A673 (cell line): ENCODE measurements around the gene CTIF. TPM values are rescaled to one million over a fixed set of nuclear protein-coding genes. Genes with fewer than 3 reads are reported as not detected.

Experiments
- BruUV-seq: library from RNA; stranded (reverse); fragments of 400-500 nt; replicated peaks from 2 replicates; lab custom pipeline; 2021; lab: Mats Ljungman, UMichigan
- CTCF ChIA-PET: fragments of 300-600 bp; sonication (Branson Sonifier 250); formaldehyde crosslinking; loops from one replicate; lab custom pipeline; 2022; ENCODE audit warnings: antibody characterized with exemption; lab: Charles Lee
- POLR2A ChIA-PET: fragments of 300-600 bp; sonication (Branson Sonifier 250); formaldehyde crosslinking; loops from one replicate; lab custom pipeline; 2022; ENCODE audit warnings: antibody characterized with exemption; ENCODE audit not compliant: low non-redundant PET; lab: Charles Lee
- DNase-seq: peaks from one replicate; pipeline ENCODE4 v3.0.0-alpha.2; 2015; ENCODE audit warnings: low spot score
- H3K27ac ChIP-seq: fragments of 200-600 bp; sonication (generic); 2 replicates; pipeline ENCODE4 v1.5.1; 2016; ENCODE audit warnings: mixed run types, low read depth, mild to moderate bottlenecking, mixed read lengths, antibody characterized with exemption, low read length; ENCODE audit not compliant: poor library complexity, severe bottlenecking
- H3K27me3 ChIP-seq: fragments of 200-600 bp; sonication (generic); replicated peaks from 2 replicates; pipeline ENCODE4 v1.6.1; 2017; ENCODE audit warnings: mixed run types, low read depth, mild to moderate bottlenecking, mixed read lengths, antibody characterized with exemption, low read length; ENCODE audit not compliant: insufficient read depth, poor library complexity
- H3K36me3 ChIP-seq: fragments of 200-600 bp; sonication (generic); 2 replicates; pipeline ENCODE4 v1.6.1; 2016; ENCODE audit warnings: mixed run types, mild to moderate bottlenecking, mixed read lengths, antibody characterized with exemption, low read length; ENCODE audit not compliant: insufficient read depth, poor library complexity, severe bottlenecking
- H3K4me1 ChIP-seq: fragments of 200-600 bp; sonication (generic); 2 replicates; pipeline ENCODE4 v1.6.1; 2017; ENCODE audit warnings: mixed run types, mild to moderate bottlenecking, mixed read lengths, antibody characterized with exemption, low read length; ENCODE audit not compliant: insufficient read depth, poor library complexity, severe bottlenecking
- H3K4me3 ChIP-seq: fragments of 200-600 bp; sonication (generic); 2 replicates; pipeline ENCODE4 v1.5.1; 2016; ENCODE audit warnings: low read depth, mixed run types, mild to moderate bottlenecking, mixed read lengths, low read length; ENCODE audit not compliant: poor library complexity, severe bottlenecking
- H3K9me3 ChIP-seq: fragments of 200-600 bp; sonication (generic); 2 replicates; pipeline ENCODE4 v1.6.1; 2016; ENCODE audit warnings: mixed run types, low read depth, mild to moderate bottlenecking, mixed read lengths, antibody characterized with exemption, low read length; ENCODE audit not compliant: poor library complexity, severe bottlenecking
- EZH2 ChIP-seq: fragments of 200-600 bp; sonication (generic); IDR thresholded peaks from 2 replicates; pipeline ENCODE4 v1.6.1; 2017; ENCODE audit warnings: borderline replicate concordance, low read depth, mild to moderate bottlenecking, mixed read lengths, antibody characterized with exemption, low read length; ENCODE audit not compliant: poor library complexity, severe bottlenecking
- intact Hi-C: fragments of 100-400 bp; cut with micrococcal nuclease; formaldehyde crosslinking; loops from one replicate; pipeline ENCODE4 v1.10.0; 2022; ENCODE audit not compliant: unreplicated experiment
- total RNA-seq: library from RNA; stranded (reverse); gene quantifications from 2 replicates; pipeline ENCODE4 v1.2.3, GENCODE V29; 2021
- TF ChIP-seq, protein P1 (sequence below): fragments of 300-800, 200-600 bp; sonication (generic); conservative IDR thresholded peaks from 2 replicates; pipeline ENCODE4 v1.5.1; 2017; ENCODE audit warnings: low read depth, mild to moderate bottlenecking, antibody characterized with exemption, low read length, moderate library complexity, mixed read lengths

CTIF gene
- total RNA-seq, 1 experiment from 2014 or later = 23.5 TPM

DNA sequence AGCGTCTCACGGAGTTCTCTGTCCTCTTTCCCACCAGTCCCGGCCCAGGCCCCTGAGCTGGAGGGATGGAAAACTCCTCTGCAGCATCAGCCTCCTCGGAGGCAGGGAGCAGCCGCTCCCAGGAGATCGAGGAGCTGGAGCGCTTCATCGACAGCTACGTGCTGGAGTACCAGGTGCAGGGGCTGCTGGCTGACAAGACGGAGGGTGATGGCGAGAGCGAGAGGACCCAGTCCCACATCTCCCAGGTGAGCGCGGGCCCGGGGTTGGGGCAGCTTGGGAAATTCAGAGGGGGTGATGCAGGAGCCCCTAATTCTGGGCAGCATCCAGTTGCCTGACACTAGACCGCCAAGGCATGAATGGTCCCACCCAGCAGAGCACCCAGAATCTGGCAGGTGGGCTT lies 80.7 kb downstream of the CTIF start:
- ChIA-PET CTCF (no interaction called here), POLR2A (no interaction called here)
- no peak overlapping the region for H3K4me3 ChIP-seq
- no TSS peak for BruUV-seq
- no peaks in the 10 kb centered on the region for H3K9me3 ChIP-seq
- TF ChIP-seq, protein P1, sequence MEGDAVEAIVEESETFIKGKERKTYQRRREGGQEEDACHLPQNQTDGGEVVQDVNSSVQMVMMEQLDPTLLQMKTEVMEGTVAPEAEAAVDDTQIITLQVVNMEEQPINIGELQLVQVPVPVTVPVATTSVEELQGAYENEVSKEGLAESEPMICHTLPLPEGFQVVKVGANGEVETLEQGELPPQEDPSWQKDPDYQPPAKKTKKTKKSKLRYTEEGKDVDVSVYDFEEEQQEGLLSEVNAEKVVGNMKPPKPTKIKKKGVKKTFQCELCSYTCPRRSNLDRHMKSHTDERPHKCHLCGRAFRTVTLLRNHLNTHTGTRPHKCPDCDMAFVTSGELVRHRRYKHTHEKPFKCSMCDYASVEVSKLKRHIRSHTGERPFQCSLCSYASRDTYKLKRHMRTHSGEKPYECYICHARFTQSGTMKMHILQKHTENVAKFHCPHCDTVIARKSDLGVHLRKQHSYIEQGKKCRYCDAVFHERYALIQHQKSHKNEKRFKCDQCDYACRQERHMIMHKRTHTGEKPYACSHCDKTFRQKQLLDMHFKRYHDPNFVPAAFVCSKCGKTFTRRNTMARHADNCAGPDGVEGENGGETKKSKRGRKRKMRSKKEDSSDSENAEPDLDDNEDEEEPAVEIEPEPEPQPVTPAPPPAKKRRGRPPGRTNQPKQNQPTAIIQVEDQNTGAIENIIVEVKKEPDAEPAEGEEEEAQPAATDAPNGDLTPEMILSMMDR = no peak
- no peak for TF ChIP-seq EZH2
- no peaks in the 10 kb centered on the region for H3K27me3 ChIP-seq
- intact Hi-C loops = no loop called here
- no peaks in the 10 kb centered on the region for H3K4me1 ChIP-seq
- H3K36me3 ChIP-seq = no peaks in the 10 kb centered on the region
- H3K27ac ChIP-seq = no peak overlapping the region
- DNase-seq = no peak

DNA sequence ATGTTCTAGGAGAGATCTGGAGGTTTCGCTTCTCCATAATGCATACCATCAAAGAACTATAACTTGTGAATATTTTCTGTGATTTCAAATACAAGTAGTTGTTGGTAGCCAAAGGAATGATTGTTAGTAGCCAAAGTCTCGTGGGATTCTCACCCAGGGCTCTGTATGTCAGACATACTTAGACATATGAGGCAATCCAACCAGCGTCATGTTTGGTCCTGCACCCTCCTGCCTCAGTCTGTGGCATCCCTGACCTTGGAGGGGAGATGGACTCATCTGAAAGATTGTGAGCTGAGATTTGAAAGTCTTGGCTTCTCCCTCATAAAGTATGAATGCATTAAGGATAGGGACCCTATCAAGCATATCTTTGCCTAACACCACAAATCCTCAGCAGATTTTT lies 81.2 kb downstream of the CTIF start:
- H3K4me3 ChIP-seq = no peak overlapping the region
- CTCF ChIA-PET = no interaction called here
- intact Hi-C loops = no loop called here
- H3K9me3 ChIP-seq = no peaks in the 10 kb centered on the region
- no TSS peak for BruUV-seq
- TF ChIP-seq EZH2 = no peak
- TF ChIP-seq, protein P1 = no peak
- no peaks in the 10 kb centered on the region for H3K27me3 ChIP-seq
- H3K27ac ChIP-seq = no peak overlapping the region
- POLR2A ChIA-PET = interaction anchor here (0.6 kb wide), 1 partner anchor 1211 kb away, joined by 3 read pairs; no protein-coding TSS in a partner anchor
- no peaks in the 10 kb centered on the region for H3K36me3 ChIP-seq
- no peak for DNase-seq
- no peaks in the 10 kb centered on the region for H3K4me1 ChIP-seq

DNA sequence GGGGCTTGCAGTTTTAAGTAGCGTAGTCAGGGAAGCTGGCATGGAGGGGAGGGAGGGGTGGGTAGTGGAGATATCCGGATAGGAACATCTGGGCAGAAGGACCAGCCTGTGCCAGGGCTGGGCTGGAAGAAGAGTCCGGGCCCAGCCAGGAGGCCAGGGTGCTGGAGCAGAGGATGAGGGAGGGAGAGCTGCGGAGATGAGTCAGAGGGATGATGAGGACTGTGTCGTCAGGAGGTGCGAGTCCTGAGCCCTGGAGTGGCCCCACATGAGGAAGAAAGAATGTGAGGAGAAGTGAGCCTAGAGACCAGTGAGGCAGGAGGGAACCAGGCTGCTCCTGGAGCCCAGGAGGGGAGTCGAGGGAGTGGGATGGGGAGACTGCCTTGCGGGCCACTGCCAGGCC lies 82.4 kb downstream of the CTIF start:
- no peaks in the 10 kb centered on the region for H3K36me3 ChIP-seq
- no TSS peak for BruUV-seq

More for the DNA sequence above, 82.4 kb downstream of the CTIF start:
- intact Hi-C loops = no loop called here
- no peaks in the 10 kb centered on the region for H3K4me1 ChIP-seq
- no peak overlapping the region for H3K4me3 ChIP-seq
- ChIA-PET CTCF (no interaction called here), POLR2A (interaction anchor here (0.6 kb wide), 1 partner anchor 613 kb away, joined by 8 read pairs; no protein-coding TSS in a partner anchor)
- H3K9me3 ChIP-seq = no peaks in the 10 kb centered on the region
- no peaks in the 10 kb centered on the region for H3K27me3 ChIP-seq
- TF ChIP-seq, protein P1 = no peak
- no peak for TF ChIP-seq EZH2
- no peak overlapping the region for H3K27ac ChIP-seq
- no peak for DNase-seq
